ENCODE results near the gene CCDC12.

DNA sequence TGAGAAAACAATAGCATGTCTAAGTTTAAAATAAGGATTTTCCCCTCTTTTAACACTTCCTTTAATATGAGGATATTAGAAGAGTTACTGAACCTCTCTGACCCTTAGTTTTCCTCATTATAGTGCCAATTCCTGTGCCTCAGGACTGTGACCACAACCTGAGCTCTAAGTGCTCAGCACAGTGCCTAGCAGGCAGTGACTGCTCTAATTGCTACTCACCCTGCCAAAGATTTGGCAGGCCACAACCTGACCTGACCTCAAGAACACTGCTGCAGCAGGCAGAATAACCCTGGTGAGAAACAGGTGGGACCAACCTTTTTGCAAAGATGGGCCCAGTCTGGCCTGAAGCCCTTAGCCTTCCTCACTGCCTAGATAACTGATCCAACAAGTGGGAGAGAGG is 38.6 kb upstream of the CCDC12 start:
- TF ChIP-seq ZFX (IDR thresholded peaks at IDR 0.05; ENCODE audit: borderline replicate concordance), result no peak
- TF ChIP-seq, protein P1, sequence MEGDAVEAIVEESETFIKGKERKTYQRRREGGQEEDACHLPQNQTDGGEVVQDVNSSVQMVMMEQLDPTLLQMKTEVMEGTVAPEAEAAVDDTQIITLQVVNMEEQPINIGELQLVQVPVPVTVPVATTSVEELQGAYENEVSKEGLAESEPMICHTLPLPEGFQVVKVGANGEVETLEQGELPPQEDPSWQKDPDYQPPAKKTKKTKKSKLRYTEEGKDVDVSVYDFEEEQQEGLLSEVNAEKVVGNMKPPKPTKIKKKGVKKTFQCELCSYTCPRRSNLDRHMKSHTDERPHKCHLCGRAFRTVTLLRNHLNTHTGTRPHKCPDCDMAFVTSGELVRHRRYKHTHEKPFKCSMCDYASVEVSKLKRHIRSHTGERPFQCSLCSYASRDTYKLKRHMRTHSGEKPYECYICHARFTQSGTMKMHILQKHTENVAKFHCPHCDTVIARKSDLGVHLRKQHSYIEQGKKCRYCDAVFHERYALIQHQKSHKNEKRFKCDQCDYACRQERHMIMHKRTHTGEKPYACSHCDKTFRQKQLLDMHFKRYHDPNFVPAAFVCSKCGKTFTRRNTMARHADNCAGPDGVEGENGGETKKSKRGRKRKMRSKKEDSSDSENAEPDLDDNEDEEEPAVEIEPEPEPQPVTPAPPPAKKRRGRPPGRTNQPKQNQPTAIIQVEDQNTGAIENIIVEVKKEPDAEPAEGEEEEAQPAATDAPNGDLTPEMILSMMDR (IDR thresholded peaks at IDR 0.05), result no peak
